ENCODE data around the gene ADRA2C. TPM values are rescaled to one million over a fixed set of nuclear protein-coding genes. Genes with fewer than 3 reads are reported as not detected.

The ADRA2C gene
- total RNA-seq, 1 donor from 2014 or later = 4.5 TPM

- H3K4me3 ChIP-seq = no peak overlapping the region
- H3K9me3 ChIP-seq (replicated peaks) = peaks cover 17% of the 10 kb centered on the region
- intact Hi-C loops (cut with micrococcal nuclease) = no loop called here
- H3K27ac ChIP-seq (replicated peaks) = no peak overlapping the region
- H3K36me3 ChIP-seq = no peaks in the 10 kb centered on the region
- no peaks in the 10 kb centered on the region for H3K4me1 ChIP-seq
- TF ChIP-seq CTCF (IDR thresholded peaks at IDR 0.05; ENCODE audit: borderline replicate concordance) = no peak
- peaks cover 85% of the 10 kb centered on the region for H3K27me3 ChIP-seq (ENCODE audit: low read depth)
- no peak for DNase-seq
Observed at GRCh38 chr4:3800351-3800750, 34.2 kb downstream of the ADRA2C start.

- TF ChIP-seq CTCF (IDR thresholded peaks at IDR 0.05; ENCODE audit: borderline replicate concordance) = no peak
- Histone ChIP-seq H3K9me3 (replicated peaks) (peaks cover 6% of the 10 kb centered on the region), H3K4me3 (no peak overlapping the region), H3K27me3 (ENCODE audit: low read depth) (peaks cover 90% of the 10 kb centered on the region), H3K27ac (replicated peaks) (no peak overlapping the region), H3K4me1 (no peaks in the 10 kb centered on the region), H3K36me3 (no peaks in the 10 kb centered on the region)
- intact Hi-C loops (cut with micrococcal nuclease) = no loop called here
- no peak for DNase-seq
Observed at GRCh38 chr4:3801521-3801920, 35.3 kb downstream of the ADRA2C start.

- H3K27me3 ChIP-seq (ENCODE audit: low read depth) = peaks cover 89% of the 10 kb centered on the region
- no peak for TF ChIP-seq CTCF (IDR thresholded peaks at IDR 0.05; ENCODE audit: borderline replicate concordance)
- H3K4me1 ChIP-seq = no peaks in the 10 kb centered on the region
- H3K9me3 ChIP-seq (replicated peaks) = peaks cover under 1% of the 10 kb centered on the region
- H3K27ac ChIP-seq (replicated peaks) = no peak overlapping the region
- no peak for DNase-seq
- H3K4me3 ChIP-seq = no peak overlapping the region
- intact Hi-C loops (cut with micrococcal nuclease) = no loop called here
- H3K36me3 ChIP-seq = no peaks in the 10 kb centered on the region
Observed at GRCh38 chr4:3801931-3802550, 35.9 kb downstream of the ADRA2C start.

GRCh38 chr4:3802571-3803474 is 36.6 kb downstream of the ADRA2C start:
- Histone ChIP-seq H3K9me3 (replicated peaks) (no peaks in the 10 kb centered on the region), H3K27ac (replicated peaks) (no peak overlapping the region), H3K4me1 (no peaks in the 10 kb centered on the region), H3K4me3 (no peak overlapping the region), H3K27me3 (ENCODE audit: low read depth) (peaks cover 91% of the 10 kb centered on the region), H3K36me3 (no peaks in the 10 kb centered on the region)
- DNase-seq = no peak
- intact Hi-C loops (cut with micrococcal nuclease) = no loop called here
- TF ChIP-seq CTCF (IDR thresholded peaks at IDR 0.05; ENCODE audit: borderline replicate concordance) = no peak

- Histone ChIP-seq H3K27me3 (ENCODE audit: low read depth) (peaks cover 91% of the 10 kb centered on the region), H3K4me3 (no peak overlapping the region), H3K9me3 (replicated peaks) (no peaks in the 10 kb centered on the region), H3K4me1 (no peaks in the 10 kb centered on the region), H3K36me3 (no peaks in the 10 kb centered on the region), H3K27ac (replicated peaks) (no peak overlapping the region)
- no peak for TF ChIP-seq CTCF (IDR thresholded peaks at IDR 0.05; ENCODE audit: borderline replicate concordance)
- intact Hi-C loops (cut with micrococcal nuclease) = no loop called here
- no peak for DNase-seq
Observed at GRCh38 chr4:3803475-3803847, 37.3 kb downstream of the ADRA2C start.
